HepG2 (cell line): ENCODE data around the gene BEAN1.

Source experiments
- CTCF ChIP-seq: sonication (generic); formaldehyde crosslinking; IDR thresholded peaks from 2 replicates; pipeline ENCODE4 v1.5.0; 2020; ENCODE audit warnings: mild to moderate bottlenecking, missing genetic modification reagents, moderate library complexity
- E2F5 ChIP-seq: sonication (generic); formaldehyde crosslinking; conservative IDR thresholded peaks from 2 replicates; pipeline ENCODE4 v1.4.0; 2020; ENCODE audit warnings: missing genetic modification reagents
- ETV5 ChIP-seq: IDR thresholded peaks from 2 replicates; pipeline ENCODE4 v1.6.1; 2018; ENCODE audit warnings: missing biosample characterization, missing genetic modification reagents, inconsistent platforms, borderline replicate concordance
- HIVEP1 ChIP-seq: sonication (generic); formaldehyde crosslinking; IDR thresholded peaks from 2 replicates; pipeline ENCODE4 v1.4.0; 2020; ENCODE audit warnings: mild to moderate bottlenecking, missing genetic modification reagents
- LBX2 ChIP-seq: sonication (generic); formaldehyde crosslinking; IDR thresholded peaks from 2 replicates; pipeline ENCODE4 v1.5.0; 2020; ENCODE audit warnings: missing genetic modification reagents, mild to moderate bottlenecking, borderline replicate concordance
- MLLT10 ChIP-seq: sonication (generic); formaldehyde crosslinking; IDR thresholded peaks from 2 replicates; pipeline ENCODE4 v1.4.0; 2020; ENCODE audit warnings: missing genetic modification reagents
- MYNN ChIP-seq: sonication (generic); formaldehyde crosslinking; IDR thresholded peaks from 2 replicates; pipeline ENCODE4 v1.4.0; 2020; ENCODE audit warnings: mild to moderate bottlenecking, low read depth, missing genetic modification reagents
- ZBTB7A ChIP-seq: sonication (generic); formaldehyde crosslinking; IDR thresholded peaks from 2 replicates; pipeline ENCODE4 v1.8.0; 2022; ENCODE audit warnings: mild to moderate bottlenecking, missing genetic modification reagents
- ZNF3 ChIP-seq: IDR thresholded peaks from 2 replicates; pipeline ENCODE4 v1.7.0; 2017; ENCODE audit warnings: inconsistent platforms

GRCh38 chr16:66467611-66468010, 40.5 kb downstream of the BEAN1 start:
- TF ChIP-seq ZNF3 (CRISPR knock-in tag) = no peak
- no peak for TF ChIP-seq LBX2 (CRISPR knock-in tag)
- TF ChIP-seq E2F5 (CRISPR knock-in tag) = no peak
- TF ChIP-seq ETV5 (CRISPR knock-in tag) = no peak
- no peak for TF ChIP-seq ZBTB7A (CRISPR knock-in tag)
- TF ChIP-seq HIVEP1 = no peak
- TF ChIP-seq MYNN = no peak
- no peak for TF ChIP-seq CTCF (CRISPR knock-in tag)
- no peak for TF ChIP-seq MLLT10 (CRISPR knock-in tag)
